HUES6 (cell line): Measurements from ENCODE around the gene ATP7B.
A peak's percentile ranks its signal among the peaks of the same experiment; 100 is the strongest.
"Not testable (repeated sequence)": the region's sequence is repeated elsewhere in the genome, so short reads cannot be mapped to it uniquely, and the experiment has no call there.

Source experiments
- H3K27ac ChIP-seq: 2 replicates; pipeline ENCODE4 v1.7.0; 2013; ENCODE audit warnings: low read depth, mild to moderate bottlenecking, low read length, inconsistent platforms
- H3K27me3 ChIP-seq: 2 replicates; pipeline ENCODE4 v1.6.1; 2013; ENCODE audit warnings: low read length; ENCODE audit not compliant: control insufficient read depth, insufficient read depth
- H3K36me3 ChIP-seq: 2 replicates; pipeline ENCODE4 v1.6.1; 2013; ENCODE audit warnings: low read length; ENCODE audit not compliant: control insufficient read depth, insufficient read depth
- H3K4me1 ChIP-seq: 2 replicates; pipeline ENCODE4 v1.6.1; 2013; ENCODE audit warnings: low read length; ENCODE audit not compliant: control insufficient read depth, insufficient read depth
- H3K4me3 ChIP-seq: 2 replicates; pipeline ENCODE4 v1.5.1; 2013; ENCODE audit warnings: low read depth, low read length
- H3K9ac ChIP-seq: one replicate; pipeline ENCODE4 v1.6.1; 2013; ENCODE audit warnings: mild to moderate bottlenecking, low read length
- H3K9me3 ChIP-seq: 2 replicates; pipeline ENCODE4 v1.6.1; 2013; ENCODE audit warnings: low read depth, low read length; ENCODE audit not compliant: control insufficient read depth, insufficient read depth

Gene ATP7B

DNA sequence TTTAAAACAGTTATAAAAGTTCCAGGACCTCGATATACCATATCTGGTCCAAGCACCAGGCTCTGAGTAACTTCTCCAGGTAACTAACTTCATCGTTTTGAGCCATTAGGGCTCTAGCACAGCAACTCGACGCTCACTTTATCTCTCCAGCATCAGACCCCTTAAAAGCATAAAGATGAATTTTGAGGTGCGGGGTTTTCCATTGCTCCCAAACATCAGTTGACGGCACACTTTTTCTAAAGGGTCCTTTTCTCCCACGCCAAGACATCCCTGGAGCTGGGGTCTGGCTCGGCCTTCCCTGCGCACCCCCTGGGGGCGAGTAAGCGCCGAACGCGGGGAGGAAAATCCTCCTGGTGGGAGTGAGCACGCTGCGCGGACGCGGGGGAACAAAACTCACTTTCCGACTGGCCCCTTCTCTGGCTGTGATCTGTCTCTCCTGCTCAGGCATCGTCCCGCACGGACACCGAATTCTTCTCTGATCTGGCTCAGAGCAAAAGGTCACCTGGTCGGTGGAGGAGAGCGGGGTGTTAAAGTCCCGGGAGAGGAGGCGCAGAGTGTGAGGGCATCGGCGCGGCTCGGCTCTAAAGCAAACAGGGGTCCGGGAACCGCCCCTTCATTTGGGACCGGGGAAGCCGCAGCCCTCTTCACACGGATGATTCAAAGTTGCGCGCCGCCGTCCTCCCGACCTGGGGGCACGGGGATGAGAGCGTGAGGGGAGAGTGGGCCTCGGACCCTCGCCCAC is at the start of gene ATP7B:
Gene ATP7B, minus strand, starts transcription at position 561 of the 742 bp plus-strand sequence. Its CDS starts 113 bp downstream, at position 448.
- H3K36me3 ChIP-seq = peaks cover 7% of the 10 kb centered on the region; the same call in 1 of the 2 replicates
- no peaks in the 10 kb centered on the region; the same call in 1 of the 2 replicates for H3K4me1 ChIP-seq
- H3K27ac ChIP-seq = peak within 1 kb of the TSS; percentile 28; the same call in 1 of the 2 replicates
- H3K9me3 ChIP-seq = peaks cover 17% of the 10 kb centered on the region; the same call in 1 of the 2 replicates
- peak within 1 kb of the TSS; percentile 93 for H3K9ac ChIP-seq
- peaks cover 28% of the 10 kb centered on the region for H3K27me3 ChIP-seq
- H3K4me3 ChIP-seq = peak within 1 kb of the TSS; percentile 97

DNA sequence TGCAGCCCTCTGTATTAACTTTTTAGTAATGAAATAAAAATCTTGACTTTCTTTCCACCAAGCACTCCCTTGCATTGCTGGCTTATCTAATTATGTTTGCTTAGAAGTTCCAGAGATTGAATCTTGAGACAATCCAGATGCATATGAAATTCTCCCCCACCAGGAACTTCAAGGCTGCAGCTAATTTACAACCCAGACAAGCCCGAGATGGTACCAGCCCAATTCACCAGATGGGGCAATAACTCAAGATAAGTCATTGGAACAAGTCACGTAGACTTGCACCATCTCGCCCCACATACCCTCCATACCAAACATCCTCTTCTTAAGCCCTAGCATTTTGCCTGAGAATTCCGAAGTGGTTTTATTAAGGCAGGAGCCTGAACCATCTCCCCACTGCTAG is 42.2 kb upstream of the ATP7B start:
- Histone ChIP-seq H3K4me1 (peaks cover 8% of the 10 kb centered on the region), H3K9ac (no peak overlapping the region), H3K4me3 (no peak overlapping the region), H3K27me3 (no peaks in the 10 kb centered on the region), H3K36me3 (no peaks in the 10 kb centered on the region), H3K9me3 (no peaks in the 10 kb centered on the region), H3K27ac (no peak overlapping the region)

- H3K27ac ChIP-seq = no peak overlapping the region
- H3K36me3 ChIP-seq = no peaks in the 10 kb centered on the region
- H3K4me1 ChIP-seq = peaks cover 8% of the 10 kb centered on the region
- no peak overlapping the region for H3K9ac ChIP-seq
- H3K27me3 ChIP-seq = no peaks in the 10 kb centered on the region
- H3K9me3 ChIP-seq = no peaks in the 10 kb centered on the region
- H3K4me3 ChIP-seq = no peak overlapping the region
These were observed 40.1 kb upstream of the ATP7B start for GRCh38 chr13:52051400-52051799.

DNA sequence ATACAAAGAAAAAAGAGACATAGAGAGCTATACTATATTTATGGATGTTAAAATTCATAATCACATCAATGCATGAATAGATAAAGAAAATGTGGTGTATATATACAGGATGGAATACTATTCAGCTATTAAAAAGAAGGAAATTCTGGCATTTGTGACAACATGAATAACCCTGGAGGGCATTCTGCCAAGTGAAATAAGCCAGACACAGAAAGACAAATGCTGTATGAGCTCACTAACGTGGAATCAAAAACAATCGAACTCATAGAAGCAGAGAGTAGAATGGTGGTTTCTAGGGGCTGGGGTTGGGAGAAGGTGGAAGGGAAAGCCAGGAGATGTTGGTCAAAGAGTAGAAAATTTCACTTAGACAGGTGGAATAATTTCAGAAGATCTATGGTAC is 37.3 kb upstream of the ATP7B start:
- Histone ChIP-seq H3K27me3 (no peaks in the 10 kb centered on the region), H3K4me3 (no peak overlapping the region), H3K36me3 (no peaks in the 10 kb centered on the region), H3K9ac (no peak overlapping the region), H3K4me1 (peaks cover 8% of the 10 kb centered on the region), H3K9me3 (no peaks in the 10 kb centered on the region), H3K27ac (no peak overlapping the region)

DNA sequence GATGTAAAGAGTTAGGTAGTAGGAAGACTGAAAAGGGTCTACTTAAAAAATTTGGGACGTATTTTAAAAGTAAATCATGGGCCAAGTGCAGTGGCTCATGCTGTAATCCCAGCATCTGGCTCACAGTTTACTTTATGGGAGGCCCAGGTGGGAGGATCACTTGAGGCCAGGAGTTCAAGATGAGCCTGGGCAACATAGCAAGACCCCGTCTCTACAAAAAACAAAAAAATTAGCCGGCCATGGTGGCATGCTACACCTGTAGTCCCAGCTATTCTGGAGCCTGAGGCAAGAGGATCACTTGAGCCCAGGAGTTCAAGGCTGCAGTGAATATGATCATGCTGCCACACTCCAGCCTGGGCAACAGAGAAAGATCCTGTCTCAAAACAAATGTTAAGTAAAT is 36.2 kb upstream of the ATP7B start:
- Histone ChIP-seq H3K4me3 (no peak overlapping the region), H3K9ac (no peak overlapping the region), H3K9me3 (no peaks in the 10 kb centered on the region), H3K36me3 (no peaks in the 10 kb centered on the region), H3K27ac (no peak overlapping the region), H3K27me3 (no peaks in the 10 kb centered on the region), H3K4me1 (peaks cover 8% of the 10 kb centered on the region)

DNA sequence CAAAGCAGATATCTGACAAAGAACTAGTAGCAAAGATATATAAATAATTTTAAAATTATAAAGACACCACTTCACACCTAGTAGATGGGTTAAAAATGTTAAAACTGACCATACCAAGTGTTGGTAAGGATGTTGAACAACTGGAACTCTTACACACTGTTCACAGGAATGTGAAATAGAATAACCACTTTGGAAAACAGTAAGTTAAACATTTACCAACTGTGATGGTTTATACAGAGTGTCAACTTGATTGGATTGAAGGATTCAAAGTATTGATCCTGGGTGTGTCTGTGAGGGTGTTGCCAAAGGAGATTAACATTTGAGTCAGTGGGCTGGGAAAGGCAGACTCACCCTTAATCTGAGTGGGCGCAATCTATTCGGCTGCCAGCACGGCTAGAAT is 32.4 kb upstream of the ATP7B start:
- Histone ChIP-seq H3K4me3 (no peak overlapping the region), H3K27me3 (no peaks in the 10 kb centered on the region), H3K27ac (no peak overlapping the region), H3K9ac (no peak overlapping the region), H3K36me3 (no peaks in the 10 kb centered on the region), H3K9me3 (no peaks in the 10 kb centered on the region), H3K4me1 (no peaks in the 10 kb centered on the region)

DNA sequence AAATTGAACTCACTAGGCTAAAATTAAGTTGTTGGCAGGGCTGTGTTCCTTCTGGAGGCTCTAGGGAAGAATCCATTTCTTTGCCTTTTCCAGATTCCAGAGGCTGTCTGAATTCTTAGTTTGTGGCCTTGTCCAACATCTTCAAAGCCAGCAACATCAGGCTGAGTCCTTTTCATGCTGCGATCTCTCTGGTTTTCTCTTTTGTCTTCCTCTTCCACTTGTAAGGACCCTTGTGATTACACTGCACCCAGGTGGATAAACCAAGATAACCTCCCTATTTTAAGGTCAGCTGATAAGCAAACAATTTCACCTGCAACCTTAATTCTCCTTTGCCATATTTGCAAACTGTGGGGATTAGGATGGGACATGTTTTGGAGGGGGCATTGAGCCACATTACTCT is 24.8 kb upstream of the ATP7B start:
- no peaks in the 10 kb centered on the region for H3K9me3 ChIP-seq
- H3K9ac ChIP-seq = no peak overlapping the region
- no peak overlapping the region for H3K4me3 ChIP-seq

GRCh38 chr13:52034616-52035226 is 23.5 kb upstream of the ATP7B start:
- H3K4me1 ChIP-seq = no peaks in the 10 kb centered on the region
- no peak overlapping the region for H3K4me3 ChIP-seq
- no peaks in the 10 kb centered on the region; the same call in 1 of the 2 replicates for H3K9me3 ChIP-seq
- no peaks in the 10 kb centered on the region for H3K27me3 ChIP-seq
- no peak overlapping the region for H3K27ac ChIP-seq
- peaks cover 7% of the 10 kb centered on the region; the same call in 1 of the 2 replicates for H3K36me3 ChIP-seq
- no peak overlapping the region for H3K9ac ChIP-seq

More for the DNA sequence above, 24.8 kb upstream of the ATP7B start:
- Histone ChIP-seq H3K27me3 (no peaks in the 10 kb centered on the region), H3K36me3 (no peaks in the 10 kb centered on the region), H3K4me1 (no peaks in the 10 kb centered on the region), H3K27ac (no peak overlapping the region)

GRCh38 chr13:52033039-52033438 is 21.8 kb upstream of the ATP7B start:
- no peaks in the 10 kb centered on the region for H3K4me1 ChIP-seq
- no peak overlapping the region for H3K4me3 ChIP-seq
- peaks cover 24% of the 10 kb centered on the region for H3K36me3 ChIP-seq
- H3K27ac ChIP-seq = no peak overlapping the region
- H3K9ac ChIP-seq = no peak overlapping the region
- H3K27me3 ChIP-seq = no peaks in the 10 kb centered on the region
- H3K9me3 ChIP-seq = peaks cover 4% of the 10 kb centered on the region

DNA sequence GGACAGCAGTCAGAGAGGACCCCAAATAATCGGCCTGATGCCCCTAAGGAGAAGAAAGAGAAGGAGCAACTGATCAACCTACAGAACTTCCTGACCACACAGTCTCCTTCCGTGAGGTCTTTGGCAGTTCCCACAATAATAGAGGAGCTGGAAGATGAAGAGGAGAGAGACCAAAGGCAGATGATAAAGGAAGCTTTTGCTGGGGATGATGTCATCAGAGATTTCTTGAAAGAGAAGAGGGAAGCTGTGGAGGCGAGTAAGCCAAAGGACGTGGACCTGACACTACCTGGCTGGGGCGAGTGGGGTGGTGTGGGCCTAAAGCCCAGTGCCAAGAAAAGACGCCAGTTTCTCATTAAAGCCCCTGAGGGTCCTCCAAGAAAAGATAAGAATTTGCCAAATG is 19.2 kb upstream of the ATP7B start:
- not testable (repeated sequence) for H3K27ac ChIP-seq, H3K4me1 ChIP-seq, H3K27me3 ChIP-seq, H3K9ac ChIP-seq, H3K4me3 ChIP-seq, H3K9me3 ChIP-seq
- H3K36me3 ChIP-seq = peaks cover 47% of the 10 kb centered on the region

- Histone ChIP-seq H3K36me3 (peaks cover 55% of the 10 kb centered on the region), H3K27ac (no peak overlapping the region)
These were observed 18.3 kb upstream of the ATP7B start for GRCh38 chr13:52029569-52029968.

More at GRCh38 chr13:52029569-52029968, 18.3 kb upstream of the ATP7B start:
- Histone ChIP-seq H3K9ac (no peak overlapping the region), H3K9me3 (peaks cover 4% of the 10 kb centered on the region), H3K4me1 (no peaks in the 10 kb centered on the region), H3K27me3 (no peaks in the 10 kb centered on the region), H3K4me3 (no peak overlapping the region)
